Esophagus muscularis mucosa (tissue), 3 donors: ENCODE measurements around the gene KIF12.

Experiments
- POLR2A ChIP-seq: fragments of 450-650 bp; IDR thresholded peaks from one replicate; pipeline ENCODE4 v1.6.1; 2017; ENCODE audit warnings: antibody characterized with exemption, moderate library complexity, mild to moderate bottlenecking, low read depth
- POLR2AphosphoS5 ChIP-seq, 2 donors: sonication (generic); formaldehyde crosslinking; IDR thresholded peaks; one replicate each; pipeline ENCODE4 v1.6.1; 2017; ENCODE audit warnings: antibody characterized with exemption in 2 of 2
- TF ChIP-seq, protein P1 (sequence below), 3 experiments: fragments of 200-600 bp in 2 of 3; fragments of 450-650 bp in 1 of 3; sonication (generic) in 2 of 3; IDR thresholded peaks; one replicate each; pipeline ENCODE4 v1.5.1; 2017 to 2019; ENCODE audit warnings: antibody characterized with exemption in 3 of 3, mild to moderate bottlenecking in 2 of 3, moderate library complexity in 1 of 3

DNA sequence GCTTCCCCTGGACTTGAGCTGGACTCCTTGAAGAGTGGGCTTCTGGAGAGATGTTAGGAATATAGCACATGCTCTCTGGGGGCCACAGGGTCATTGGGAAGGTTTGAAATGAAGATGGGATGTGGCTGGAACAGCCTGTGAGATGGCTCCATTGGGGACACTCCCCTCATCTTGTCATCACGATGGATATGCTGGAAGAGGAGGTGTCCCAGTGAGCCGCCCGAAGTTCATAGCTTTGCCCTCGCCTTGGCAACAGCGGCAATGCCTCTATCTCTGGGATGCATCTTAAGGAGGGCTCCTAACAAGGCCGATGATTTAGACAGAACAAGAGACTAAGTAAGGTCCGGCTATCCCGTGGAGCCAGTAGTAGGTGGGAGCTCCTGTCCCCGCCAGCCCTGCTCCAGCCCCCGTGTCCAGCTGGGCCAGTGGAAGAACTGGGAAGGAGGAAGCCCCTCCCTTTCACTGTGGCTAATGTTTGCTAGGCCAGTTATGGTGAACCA, 44.9 kb downstream of the KIF12 start:
- TF ChIP-seq POLR2A: no peak
- TF ChIP-seq, protein P1, sequence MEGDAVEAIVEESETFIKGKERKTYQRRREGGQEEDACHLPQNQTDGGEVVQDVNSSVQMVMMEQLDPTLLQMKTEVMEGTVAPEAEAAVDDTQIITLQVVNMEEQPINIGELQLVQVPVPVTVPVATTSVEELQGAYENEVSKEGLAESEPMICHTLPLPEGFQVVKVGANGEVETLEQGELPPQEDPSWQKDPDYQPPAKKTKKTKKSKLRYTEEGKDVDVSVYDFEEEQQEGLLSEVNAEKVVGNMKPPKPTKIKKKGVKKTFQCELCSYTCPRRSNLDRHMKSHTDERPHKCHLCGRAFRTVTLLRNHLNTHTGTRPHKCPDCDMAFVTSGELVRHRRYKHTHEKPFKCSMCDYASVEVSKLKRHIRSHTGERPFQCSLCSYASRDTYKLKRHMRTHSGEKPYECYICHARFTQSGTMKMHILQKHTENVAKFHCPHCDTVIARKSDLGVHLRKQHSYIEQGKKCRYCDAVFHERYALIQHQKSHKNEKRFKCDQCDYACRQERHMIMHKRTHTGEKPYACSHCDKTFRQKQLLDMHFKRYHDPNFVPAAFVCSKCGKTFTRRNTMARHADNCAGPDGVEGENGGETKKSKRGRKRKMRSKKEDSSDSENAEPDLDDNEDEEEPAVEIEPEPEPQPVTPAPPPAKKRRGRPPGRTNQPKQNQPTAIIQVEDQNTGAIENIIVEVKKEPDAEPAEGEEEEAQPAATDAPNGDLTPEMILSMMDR (IDR thresholded peaks at IDR 0.05): no peak
- no peak for TF ChIP-seq POLR2AphosphoS5 (IDR thresholded peaks at IDR 0.05)
